MCF 10A (cell line): Measurements from ENCODE around the gene KCNG2. TPM values are rescaled to one million over a fixed set of nuclear protein-coding genes. Genes with fewer than 3 reads are reported as not detected.
"Not testable (repeated sequence)": the region's sequence is repeated elsewhere in the genome, so short reads cannot be mapped to it uniquely, and the experiment has no call there.

Experiments
- BruUV-seq: library from RNA; stranded (reverse); fragments of 400-500 nt; replicated peaks from 2 replicates; lab custom pipeline; 2021; lab: Mats Ljungman, UMichigan
- CTCF ChIA-PET: fragments of 300-600 bp; sonication (Branson Sonifier 250); formaldehyde crosslinking; extraction: SDS; loops from one replicate; lab custom pipeline; 2021; ENCODE audit warnings: antibody characterized with exemption, inconsistent platforms; lab: Yijun Ruan, JAX
- POLR2A ChIA-PET: fragments of 300-600, 350-650 bp; sonication (Branson Sonifier 250); formaldehyde crosslinking; extraction: SDS; loops from one replicate; lab custom pipeline; 2020; ENCODE audit warnings: antibody characterized with exemption, inconsistent platforms; lab: Yijun Ruan, JAX
- DNase-seq: peaks from one replicate; pipeline ENCODE4 v3.0.0-alpha.2; 2018; ENCODE audit not compliant: unreplicated experiment
- H3K27ac Mint-ChIP-seq: one replicate; pipeline ENCODE4 v1.8.0; 2022; ENCODE audit warnings: mild to moderate bottlenecking, low read depth, mixed read lengths; ENCODE audit not compliant: unreplicated experiment
- H3K27me3 Mint-ChIP-seq: one replicate; pipeline ENCODE4 v1.8.0; 2022; ENCODE audit warnings: mixed read lengths; ENCODE audit not compliant: insufficient read depth, unreplicated experiment
- H3K36me3 Mint-ChIP-seq: one replicate; pipeline ENCODE4 v1.8.0; 2022; ENCODE audit warnings: mild to moderate bottlenecking, moderate library complexity, mixed read lengths; ENCODE audit not compliant: insufficient read depth, unreplicated experiment
- H3K4me1 Mint-ChIP-seq: one replicate; pipeline ENCODE4 v1.8.0; 2022; ENCODE audit warnings: mixed read lengths; ENCODE audit not compliant: insufficient read depth, unreplicated experiment
- H3K4me3 Mint-ChIP-seq: one replicate; pipeline ENCODE4 v1.8.0; 2022; ENCODE audit warnings: mild to moderate bottlenecking, moderate library complexity, mixed read lengths; ENCODE audit not compliant: unreplicated experiment
- H3K9me3 Mint-ChIP-seq: one replicate; pipeline ENCODE4 v1.8.0; 2022; ENCODE audit warnings: mixed read lengths; ENCODE audit not compliant: unreplicated experiment
- CTCF ChIP-seq: fragments of 200-600 bp; IDR thresholded peaks from one replicate; pipeline ENCODE4 v1.8.0; 2022; ENCODE audit warnings: antibody characterized with exemption, mild to moderate bottlenecking; ENCODE audit not compliant: unreplicated experiment
- intact Hi-C: fragments of 100-400 bp; cut with micrococcal nuclease; formaldehyde crosslinking; loops from 2 replicates; pipeline ENCODE4 v1.14.1; 2022
- total RNA-seq: library from RNA; stranded (reverse); gene quantifications from 2 replicates; pipeline ENCODE4 v1.2.3, GENCODE V29; 2022

KCNG2 gene
- total RNA-seq, 1 experiment from 2014 or later: not detected

DNA sequence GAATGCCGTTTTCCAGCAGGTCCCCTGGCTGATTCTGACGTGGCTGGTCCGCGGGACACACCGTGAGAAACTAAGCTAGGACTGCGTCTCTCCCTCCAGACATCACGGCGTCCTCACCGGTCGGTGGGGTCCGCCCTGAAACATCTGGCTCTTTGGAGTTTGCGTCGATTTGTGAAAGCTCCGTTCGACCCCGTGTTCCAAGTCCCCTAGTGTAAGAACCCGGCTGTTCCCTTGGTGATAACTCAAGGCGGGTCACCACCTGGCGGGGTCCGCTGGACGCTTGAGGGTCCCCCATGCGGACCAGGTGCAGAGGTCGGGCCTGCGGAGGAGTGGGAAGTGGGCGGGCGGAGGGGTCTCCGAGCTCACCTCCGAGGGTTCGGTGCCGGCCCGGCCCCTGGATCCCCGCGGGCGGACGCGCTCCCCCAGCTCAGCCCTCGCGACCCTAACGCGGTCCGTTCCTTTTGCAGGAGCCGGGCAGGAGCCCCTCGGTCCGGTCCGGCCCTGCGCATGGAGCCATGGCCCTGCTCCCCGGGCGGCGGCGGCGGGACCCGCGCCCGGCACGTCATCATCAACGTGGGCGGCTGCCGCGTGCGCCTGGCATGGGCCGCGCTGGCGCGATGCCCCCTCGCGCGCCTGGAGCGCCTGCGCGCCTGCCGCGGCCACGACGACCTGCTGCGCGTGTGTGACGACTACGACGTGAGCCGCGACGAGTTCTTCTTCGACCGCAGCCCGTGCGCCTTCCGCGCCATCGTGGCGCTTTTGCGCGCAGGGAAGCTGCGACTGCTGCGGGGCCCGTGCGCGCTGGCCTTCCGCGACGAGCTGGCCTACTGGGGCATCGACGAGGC, 65.6 kb downstream of the KCNG2 start:
- Mint-ChIP-seq H3K36me3 (no peaks in the 10 kb centered on the region), H3K4me1 (no peaks in the 10 kb centered on the region), H3K27me3 (peaks cover 33% of the 10 kb centered on the region), H3K9me3 (no peaks in the 10 kb centered on the region), H3K4me3 (no peak overlapping the region), H3K27ac (no peak overlapping the region)
- ChIA-PET CTCF (no interaction called here), POLR2A (no interaction called here)
- no TSS peak for BruUV-seq
- intact Hi-C loops: no loop called here
- no peak for DNase-seq
- TF ChIP-seq CTCF: no peak

DNA sequence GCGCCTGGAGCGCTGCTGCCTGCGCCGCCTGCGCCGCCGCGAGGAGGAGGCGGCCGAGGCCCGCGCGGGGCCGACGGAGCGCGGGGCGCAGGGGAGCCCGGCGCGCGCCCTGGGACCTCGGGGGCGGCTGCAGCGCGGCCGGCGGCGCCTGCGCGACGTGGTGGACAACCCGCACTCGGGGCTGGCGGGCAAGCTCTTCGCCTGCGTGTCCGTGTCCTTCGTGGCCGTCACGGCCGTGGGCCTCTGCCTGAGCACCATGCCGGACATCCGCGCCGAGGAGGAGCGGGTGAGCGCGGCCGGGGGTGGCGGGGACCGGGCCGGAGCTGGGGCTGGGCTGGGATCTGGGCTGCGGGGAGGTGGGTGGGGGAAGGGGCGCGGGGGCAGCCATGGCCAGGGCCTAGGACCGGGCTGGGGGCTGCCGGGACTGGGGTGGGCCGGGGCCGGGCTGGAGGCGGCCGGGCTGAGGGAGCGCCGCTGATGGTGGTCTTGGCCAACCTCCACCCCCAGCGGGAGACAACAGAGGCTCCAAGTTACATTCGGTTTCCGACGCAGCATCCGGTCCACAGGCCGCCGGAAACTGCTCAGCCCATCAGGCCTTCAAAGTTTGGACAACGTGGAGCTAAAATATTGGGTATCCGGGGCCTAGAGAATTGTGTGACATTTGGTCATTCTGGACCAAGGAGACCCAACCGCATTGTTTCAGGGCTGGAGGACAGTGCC, 66.4 kb downstream of the KCNG2 start:
- intact Hi-C loops: no loop called here
- BruUV-seq: no TSS peak
- H3K9me3 Mint-ChIP-seq: no peaks in the 10 kb centered on the region
- no peak overlapping the region for H3K4me3 Mint-ChIP-seq
- POLR2A ChIA-PET: no interaction called here
- no peaks in the 10 kb centered on the region for H3K4me1 Mint-ChIP-seq
- DNase-seq: no peak
- TF ChIP-seq CTCF: no peak
- CTCF ChIA-PET: no interaction called here
- no peak overlapping the region for H3K27ac Mint-ChIP-seq
- no peaks in the 10 kb centered on the region for H3K36me3 Mint-ChIP-seq
- H3K27me3 Mint-ChIP-seq: peaks cover 25% of the 10 kb centered on the region

GRCh38 chr18:79864955-79865354, 67.2 kb downstream of the KCNG2 start:
- intact Hi-C loops, H3K36me3 Mint-ChIP-seq, H3K4me3 Mint-ChIP-seq, POLR2A ChIA-PET, H3K27ac Mint-ChIP-seq, CTCF ChIA-PET, BruUV-seq, DNase-seq, H3K4me1 Mint-ChIP-seq, H3K9me3 Mint-ChIP-seq: not testable (repeated sequence)
- peaks cover 17% of the 10 kb centered on the region for H3K27me3 Mint-ChIP-seq

DNA sequence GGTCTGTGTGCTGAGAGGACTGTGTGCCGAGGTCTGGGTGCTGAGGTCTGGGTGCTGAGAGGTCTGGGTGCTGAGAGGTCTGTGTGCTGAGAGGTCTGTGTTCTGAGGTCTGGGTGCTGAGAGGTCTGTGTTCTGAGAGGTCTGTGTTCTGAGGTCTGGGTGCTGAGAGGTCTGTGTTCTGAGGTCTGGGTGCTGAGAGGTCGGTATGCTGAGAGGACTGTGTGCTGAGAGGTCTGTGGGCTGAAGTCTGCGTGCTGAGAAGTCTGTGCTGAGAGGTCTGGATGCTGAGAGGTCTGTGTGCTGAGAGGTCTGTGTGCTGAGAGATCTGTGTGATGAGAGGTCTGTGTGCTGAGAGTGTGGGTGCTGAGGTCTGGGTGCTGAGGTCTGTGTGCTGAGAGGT, 68.2 kb downstream of the KCNG2 start:
- BruUV-seq, H3K27ac Mint-ChIP-seq, H3K36me3 Mint-ChIP-seq, H3K4me1 Mint-ChIP-seq, CTCF ChIA-PET, H3K9me3 Mint-ChIP-seq, intact Hi-C loops, POLR2A ChIA-PET, H3K4me3 Mint-ChIP-seq, DNase-seq: not testable (repeated sequence)
- peaks cover 13% of the 10 kb centered on the region for H3K27me3 Mint-ChIP-seq

- H3K27me3 Mint-ChIP-seq: peaks cover 2% of the 10 kb centered on the region
- no peak for TF ChIP-seq CTCF
- BruUV-seq: no TSS peak
- POLR2A ChIA-PET: no interaction called here
- H3K4me3 Mint-ChIP-seq: no peak overlapping the region
- no peak overlapping the region for H3K27ac Mint-ChIP-seq
- CTCF ChIA-PET: no interaction called here
- no peaks in the 10 kb centered on the region for H3K9me3 Mint-ChIP-seq
- H3K4me1 Mint-ChIP-seq: no peaks in the 10 kb centered on the region
- DNase-seq: peak; percentile 22
- H3K36me3 Mint-ChIP-seq: no peaks in the 10 kb centered on the region
- intact Hi-C loops: no loop called here
Observed at GRCh38 chr18:79866889-79867574, 69.3 kb downstream of the KCNG2 start.
